ENCODE results near the gene TRIM39.
A peak's percentile ranks its signal among the peaks of the same experiment; 100 is the strongest.

Gene TRIM39

GRCh38 chr6:30327232-30327746 is 562 bp downstream of the TRIM39 start (continued):
- TF ChIP-seq ZBTB8A (tag by site-specific recombination; IDR thresholded peaks at IDR 0.05) = no peak
- TF ChIP-seq ZNF16 (tag by site-specific recombination; IDR thresholded peaks at IDR 0.05; ENCODE audit: low read depth) = no peak
- TF ChIP-seq, protein P1, sequence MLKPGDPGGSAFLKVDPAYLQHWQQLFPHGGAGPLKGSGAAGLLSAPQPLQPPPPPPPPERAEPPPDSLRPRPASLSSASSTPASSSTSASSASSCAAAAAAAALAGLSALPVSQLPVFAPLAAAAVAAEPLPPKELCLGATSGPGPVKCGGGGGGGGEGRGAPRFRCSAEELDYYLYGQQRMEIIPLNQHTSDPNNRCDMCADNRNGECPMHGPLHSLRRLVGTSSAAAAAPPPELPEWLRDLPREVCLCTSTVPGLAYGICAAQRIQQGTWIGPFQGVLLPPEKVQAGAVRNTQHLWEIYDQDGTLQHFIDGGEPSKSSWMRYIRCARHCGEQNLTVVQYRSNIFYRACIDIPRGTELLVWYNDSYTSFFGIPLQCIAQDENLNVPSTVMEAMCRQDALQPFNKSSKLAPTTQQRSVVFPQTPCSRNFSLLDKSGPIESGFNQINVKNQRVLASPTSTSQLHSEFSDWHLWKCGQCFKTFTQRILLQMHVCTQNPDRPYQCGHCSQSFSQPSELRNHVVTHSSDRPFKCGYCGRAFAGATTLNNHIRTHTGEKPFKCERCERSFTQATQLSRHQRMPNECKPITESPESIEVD (tag by site-specific recombination; IDR thresholded peaks at IDR 0.05) = no peak
- no peak for TF ChIP-seq ZNF335 (tag by site-specific recombination; conservative IDR thresholded peaks at IDR 0.05)
- TF ChIP-seq ZXDB (tag by site-specific recombination; IDR thresholded peaks at IDR 0.05) = no peak
- no peak for TF ChIP-seq ZNF202 (tag by site-specific recombination; IDR thresholded peaks at IDR 0.05; ENCODE audit: borderline replicate concordance)
- no peak for TF ChIP-seq ZNF157 (tag by site-specific recombination; IDR thresholded peaks at IDR 0.05)
- TF ChIP-seq ZNF571 (tag by site-specific recombination; IDR thresholded peaks at IDR 0.05) = no peak
- no peak for TF ChIP-seq ZNF18 (tag by site-specific recombination; IDR thresholded peaks at IDR 0.05)
- TF ChIP-seq, protein P2, sequence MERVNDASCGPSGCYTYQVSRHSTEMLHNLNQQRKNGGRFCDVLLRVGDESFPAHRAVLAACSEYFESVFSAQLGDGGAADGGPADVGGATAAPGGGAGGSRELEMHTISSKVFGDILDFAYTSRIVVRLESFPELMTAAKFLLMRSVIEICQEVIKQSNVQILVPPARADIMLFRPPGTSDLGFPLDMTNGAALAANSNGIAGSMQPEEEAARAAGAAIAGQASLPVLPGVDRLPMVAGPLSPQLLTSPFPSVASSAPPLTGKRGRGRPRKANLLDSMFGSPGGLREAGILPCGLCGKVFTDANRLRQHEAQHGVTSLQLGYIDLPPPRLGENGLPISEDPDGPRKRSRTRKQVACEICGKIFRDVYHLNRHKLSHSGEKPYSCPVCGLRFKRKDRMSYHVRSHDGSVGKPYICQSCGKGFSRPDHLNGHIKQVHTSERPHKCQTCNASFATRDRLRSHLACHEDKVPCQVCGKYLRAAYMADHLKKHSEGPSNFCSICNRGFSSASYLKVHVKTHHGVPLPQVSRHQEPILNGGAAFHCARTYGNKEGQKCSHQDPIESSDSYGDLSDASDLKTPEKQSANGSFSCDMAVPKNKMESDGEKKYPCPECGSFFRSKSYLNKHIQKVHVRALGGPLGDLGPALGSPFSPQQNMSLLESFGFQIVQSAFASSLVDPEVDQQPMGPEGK (tag by site-specific recombination; IDR thresholded peaks at IDR 0.05) = peak; percentile 27; the same call in 1 of the 2 replicates
- no peak for TF ChIP-seq ZNF184 (tag by site-specific recombination; IDR thresholded peaks at IDR 0.05)
- no peak for TF ChIP-seq ZBTB17 (tag by site-specific recombination; IDR thresholded peaks at IDR 0.05)
- TF ChIP-seq, protein P3, sequence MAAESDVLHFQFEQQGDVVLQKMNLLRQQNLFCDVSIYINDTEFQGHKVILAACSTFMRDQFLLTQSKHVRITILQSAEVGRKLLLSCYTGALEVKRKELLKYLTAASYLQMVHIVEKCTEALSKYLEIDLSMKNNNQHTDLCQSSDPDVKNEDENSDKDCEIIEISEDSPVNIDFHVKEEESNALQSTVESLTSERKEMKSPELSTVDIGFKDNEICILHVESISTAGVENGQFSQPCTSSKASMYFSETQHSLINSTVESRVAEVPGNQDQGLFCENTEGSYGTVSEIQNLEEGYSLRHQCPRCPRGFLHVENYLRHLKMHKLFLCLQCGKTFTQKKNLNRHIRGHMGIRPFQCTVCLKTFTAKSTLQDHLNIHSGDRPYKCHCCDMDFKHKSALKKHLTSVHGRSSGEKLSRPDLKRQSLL (tag by site-specific recombination; IDR thresholded peaks at IDR 0.05) = no peak
- no peak for TF ChIP-seq ZNF24 (tag by site-specific recombination; IDR thresholded peaks at IDR 0.05)
- TF ChIP-seq ZNF10 (tag by site-specific recombination; IDR thresholded peaks at IDR 0.05) = no peak
- TF ChIP-seq, protein P4, sequence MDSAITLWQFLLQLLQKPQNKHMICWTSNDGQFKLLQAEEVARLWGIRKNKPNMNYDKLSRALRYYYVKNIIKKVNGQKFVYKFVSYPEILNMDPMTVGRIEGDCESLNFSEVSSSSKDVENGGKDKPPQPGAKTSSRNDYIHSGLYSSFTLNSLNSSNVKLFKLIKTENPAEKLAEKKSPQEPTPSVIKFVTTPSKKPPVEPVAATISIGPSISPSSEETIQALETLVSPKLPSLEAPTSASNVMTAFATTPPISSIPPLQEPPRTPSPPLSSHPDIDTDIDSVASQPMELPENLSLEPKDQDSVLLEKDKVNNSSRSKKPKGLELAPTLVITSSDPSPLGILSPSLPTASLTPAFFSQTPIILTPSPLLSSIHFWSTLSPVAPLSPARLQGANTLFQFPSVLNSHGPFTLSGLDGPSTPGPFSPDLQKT (IDR thresholded peaks at IDR 0.05; ENCODE audit: borderline replicate concordance, low read depth, low read length) = no peak
- TF ChIP-seq TSHZ1 (tag by site-specific recombination; IDR thresholded peaks at IDR 0.05; ENCODE audit: borderline replicate concordance) = no peak
- TF ChIP-seq ZNF830 (tag by site-specific recombination; IDR thresholded peaks at IDR 0.05; ENCODE audit: low read depth) = no peak
- no peak for TF ChIP-seq KLF8 (tag by site-specific recombination; IDR thresholded peaks at IDR 0.05)
- TF ChIP-seq, protein P5, sequence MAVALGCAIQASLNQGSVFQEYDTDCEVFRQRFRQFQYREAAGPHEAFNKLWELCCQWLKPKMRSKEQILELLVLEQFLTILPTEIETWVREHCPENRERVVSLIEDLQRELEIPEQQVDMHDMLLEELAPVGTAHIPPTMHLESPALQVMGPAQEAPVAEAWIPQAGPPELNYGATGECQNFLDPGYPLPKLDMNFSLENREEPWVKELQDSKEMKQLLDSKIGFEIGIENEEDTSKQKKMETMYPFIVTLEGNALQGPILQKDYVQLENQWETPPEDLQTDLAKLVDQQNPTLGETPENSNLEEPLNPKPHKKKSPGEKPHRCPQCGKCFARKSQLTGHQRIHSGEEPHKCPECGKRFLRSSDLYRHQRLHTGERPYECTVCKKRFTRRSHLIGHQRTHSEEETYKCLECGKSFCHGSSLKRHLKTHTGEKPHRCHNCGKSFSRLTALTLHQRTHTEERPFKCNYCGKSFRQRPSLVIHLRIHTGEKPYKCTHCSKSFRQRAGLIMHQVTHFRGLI (tag by site-specific recombination; IDR thresholded peaks at IDR 0.05) = no peak
- no peak for TF ChIP-seq ZNF747 (tag by site-specific recombination; IDR thresholded peaks at IDR 0.05)
- no peak for TF ChIP-seq ZNF792 (tag by site-specific recombination; IDR thresholded peaks at IDR 0.05)
- no peak for TF ChIP-seq ZNF560 (tag by site-specific recombination; IDR thresholded peaks at IDR 0.05; ENCODE audit: borderline replicate concordance)
- TF ChIP-seq ZNF48 (tag by site-specific recombination; IDR thresholded peaks at IDR 0.05) = no peak
- TF ChIP-seq HOXD13 (CRISPR knock-in tag; IDR thresholded peaks at IDR 0.05; ENCODE audit: borderline replicate concordance) = no peak
- TF ChIP-seq ZNF843 (tag by site-specific recombination; IDR thresholded peaks at IDR 0.05) = no peak
- peak; percentile 20; the same call in 1 of the 2 replicates for TF ChIP-seq ZNF2 (tag by site-specific recombination; IDR thresholded peaks at IDR 0.05)
